GM12878 (cell line): ENCODE measurements around the gene YTHDF2. TPM values are rescaled to one million over a fixed set of nuclear protein-coding genes. Genes with fewer than 3 reads are reported as not detected.

Experiments used
- ATAC-seq: fragments of 200-7000 bp; cut with Tn5 transposase; 3 replicates; pipeline ENCODE4 v1.9.1; 2020; ENCODE audit warnings: mild to moderate bottlenecking, moderate library complexity
- BruUV-seq: library from RNA; stranded (reverse); fragments of 400-500 nt; replicated peaks from 2 replicates; lab custom pipeline; 2021; lab: Mats Ljungman, UMichigan
- CTCF ChIA-PET: fragments of 300-600 bp; sonication (Branson Sonifier 250); formaldehyde crosslinking; extraction: SDS; loops from one replicate; lab custom pipeline; 2021; ENCODE audit warnings: inconsistent platforms; lab: Yijun Ruan, JAX
- POLR2A ChIA-PET: fragments of 350-600 bp; formaldehyde crosslinking; extraction: SDS; loops from one replicate; lab custom pipeline; 2021; ENCODE audit warnings: inconsistent platforms; lab: Charles Lee
- RAD21 ChIA-PET: fragments of 300-600 bp; sonication (Branson Sonifier 250); formaldehyde crosslinking; loops from one replicate; lab custom pipeline; 2023; ENCODE audit warnings: antibody characterized with exemption; ENCODE audit not compliant: unreplicated experiment; lab: Charles Lee
- SMC1A ChIA-PET: fragments of 300-600 bp; sonication (Branson Sonifier 250); formaldehyde crosslinking; loops from one replicate; lab custom pipeline; 2023; ENCODE audit not compliant: unreplicated experiment, uncharacterized antibody; lab: Charles Lee
- DNase-seq: peaks from one replicate; pipeline ENCODE4 v3.0.0-alpha.2; 2011; ENCODE audit warnings: low read depth, low spot score
- FAIRE-seq: peaks from 3 replicates; lab custom pipeline; 2011; peaks lifted over from hg19 to GRCh38; lab: Jason Lieb, UNC
- H2AFZ ChIP-seq: 2 replicates; pipeline ENCODE4 v1.6.0; 2011; ENCODE audit warnings: low read depth, low read length, control low read depth; ENCODE audit not compliant: control insufficient read depth
- H3K27ac ChIP-seq: 2 replicates; pipeline ENCODE4 v1.5.1; 2011; ENCODE audit warnings: control low read depth; ENCODE audit not compliant: control insufficient read depth, insufficient read depth
- H3K27me3 ChIP-seq, 2 experiments: replicated peaks in 1 of 2; 2 replicates each; pipeline versions ENCODE4 v1.6.0 to v1.6.1; 2011; ENCODE audit warnings: low read length in 1 of 2; ENCODE audit not compliant: control insufficient read depth in 2 of 2, insufficient read depth in 2 of 2
- H3K36me3 ChIP-seq, 2 experiments: 2 replicates each; pipeline ENCODE4 v1.5.1; 2011; ENCODE audit warnings: low read length in 1 of 2; ENCODE audit not compliant: control insufficient read depth in 2 of 2, insufficient read depth in 2 of 2
- H3K4me1 ChIP-seq: 2 replicates; pipeline ENCODE4 v1.6.1; 2011; ENCODE audit warnings: mild to moderate bottlenecking, low read length, moderate library complexity, mixed read lengths; ENCODE audit not compliant: control insufficient read depth, insufficient read depth
- H3K4me2 ChIP-seq: 2 replicates; pipeline ENCODE4 v1.6.0; 2011; ENCODE audit warnings: control low read depth; ENCODE audit not compliant: control insufficient read depth, insufficient read depth
- H3K4me3 ChIP-seq: fragments of 200-600 bp; sonication (generic); 2 replicates; pipeline ENCODE4 v1.5.1; 2016
- H3K79me2 ChIP-seq: 2 replicates; pipeline ENCODE4 v1.6.0; 2011; ENCODE audit warnings: low read length; ENCODE audit not compliant: control insufficient read depth, insufficient read depth
- H3K9ac ChIP-seq: 2 replicates; pipeline ENCODE4 v1.8.0; 2011; ENCODE audit warnings: low read length, control low read depth, mixed read lengths; ENCODE audit not compliant: control insufficient read depth, insufficient read depth
- H3K9me3 ChIP-seq: replicated peaks from 3 replicates; pipeline ENCODE4 v1.5.1; 2011; ENCODE audit warnings: mild to moderate bottlenecking, low read length; ENCODE audit not compliant: control insufficient read depth, insufficient read depth
- H4K20me1 ChIP-seq: 2 replicates; pipeline ENCODE4 v1.6.0; 2011; ENCODE audit not compliant: control insufficient read depth, insufficient read depth
- CBFB ChIP-seq: IDR thresholded peaks from 2 replicates; pipeline ENCODE4 v1.6.1; 2016; ENCODE audit warnings: antibody characterized with exemption, low read depth
- CUX1 ChIP-seq: IDR thresholded peaks from 2 replicates; pipeline ENCODE4 v1.6.1; 2012; ENCODE audit warnings: improper control_type of control experiment, low read depth, low read length; ENCODE audit not compliant: insufficient replicate concordance
- HDGF ChIP-seq: fragments of 450-650 bp; IDR thresholded peaks from 2 replicates; pipeline ENCODE4 v1.6.1; 2016; ENCODE audit warnings: antibody characterized with exemption
- HSF1 ChIP-seq: fragments of 150-350 bp; IDR thresholded peaks from 2 replicates; pipeline ENCODE4 v1.6.1; 2014; ENCODE audit warnings: mild to moderate bottlenecking, low read depth, low read length
- MEF2B ChIP-seq: fragments of 450-650 bp; IDR thresholded peaks from 2 replicates; pipeline ENCODE4 v1.6.1; 2018; ENCODE audit warnings: mild to moderate bottlenecking, moderate library complexity; ENCODE audit not compliant: partially characterized antibody, poor library complexity, severe bottlenecking
- WGBS: methylation state at CpG from one replicate; pipeline ENCODE4 v1.1.6; 2016; ENCODE audit warnings: low lambda C conversion rate; ENCODE audit not compliant: insufficient replicate concordance, insufficient coverage; ENCODE audit errors: missing lambda C conversion rate; 5-methylcytosine and 5-hydroxymethylcytosine counted together
- in situ Hi-C: fragments of 300-500 bp; cut with MboI; formaldehyde crosslinking; loops from 9 replicates; pipeline ENCODE4 v1.14.3; 2018; ENCODE audit warnings: mixed read lengths
- intact Hi-C: fragments of 100-400 bp; cut with micrococcal nuclease; formaldehyde crosslinking; loops from one replicate; pipeline ENCODE4 v1.14.2; 2022; ENCODE audit not compliant: unreplicated experiment
- polyA plus RNA-seq, 11 experiments: library from polyadenylated mRNA; depleted of rRNA in 4 of 11; unstranded in 6 of 11; stranded (reverse) in 5 of 11; fragments of >200 nt; fragmentation: Nextera tagmentation in 4 of 11; fragmentation: Illumina TruSeq in 1 of 11; extraction: Ambion mirVana in 4 of 11; extraction: Trizol in 1 of 11; gene quantifications; 1 replicate in 1 of 11; 2 replicates in 10 of 11; pipeline versions ENCODE4 v1.2.1 to v1.2.3, GENCODE V29; 2011 to 2016; ENCODE audit warnings: inconsistent platforms in 2 of 11, missing spikeins in 2 of 11, low read depth in 1 of 11
- total RNA-seq, 4 experiments: library from RNA; depleted of rRNA in 3 of 4; stranded (reverse); fragments of >200 nt in 3 of 4; fragmentation: Illumina TruSeq in 1 of 4; extraction: Trizol in 1 of 4; gene quantifications; 2 replicates each; pipeline versions ENCODE4 v1.2.1 to v1.2.3, GENCODE V29; 2013 to 2021

YTHDF2 gene
- total and polyA plus RNA-seq, 10 of the 15 experiments (the other 5 are each of a cell fraction or from before 2014, with no cell fraction given), result 42.4 to 121 (median 66.9) TPM

- Histone ChIP-seq H3K27me3 (no peaks in the 10 kb centered on the region), H3K9ac (no peak overlapping the region), H4K20me1 (peaks cover 7% of the 10 kb centered on the region), H2AFZ (no peak overlapping the region), H3K79me2 (peaks cover 96% of the 10 kb centered on the region), H3K4me3 (no peak overlapping the region), H3K4me2 (no peak overlapping the region; the same call in 1 of the 2 replicates), H3K36me3 (peaks cover 2 to 27% of the 10 kb centered on the region in 2 experiments), H3K27ac (no peak overlapping the region), H3K9me3 (no peaks in the 10 kb centered on the region), H3K4me1 (peaks cover 4% of the 10 kb centered on the region; the same call in 1 of the 2 replicates)
- in situ Hi-C loops (no loop called here), intact Hi-C loops (no loop called here)
- ChIA-PET SMC1A (interaction anchor here (1.1 to 1.7 kb wide), 3 partner anchors 9 to 115 kb away, joined by 3 to 5 read pairs (median 3); no protein-coding TSS in a partner anchor), POLR2A (interaction anchor here (0.6 kb wide), 1 partner anchor 14 kb away, joined by 3 read pairs; no protein-coding TSS in a partner anchor), CTCF (interaction anchor here (1.2 to 3.3 kb wide), 4 partner anchors 8 to 112 kb away, joined by 3 to 18 read pairs (median 6); partner anchors contain the start of genes TAF12 and YTHDF2), RAD21 (interaction anchor here (1.2 to 1.5 kb wide), 2 partner anchors 112 to 115 kb away, joined by 4 to 7 read pairs; no protein-coding TSS in a partner anchor)
- TF ChIP-seq HSF1, result no peak
- TF ChIP-seq CUX1, result no peak
- no peak for TF ChIP-seq MEF2B
- no peak for TF ChIP-seq HDGF
- no peak for TF ChIP-seq CBFB
- FAIRE-seq (no peak), ATAC-seq (peak; percentile 44; the same call in 2 of the 3 replicates), DNase-seq (no peak)
- BruUV-seq, result no TSS peak
- WGBS, result 100% methylated on average over 1 of the region's 1 CpG
These were observed 19.0 kb downstream of the YTHDF2 start for GRCh38 chr1:28755701-28756100.
